GM12892 (cell line): ENCODE results near the gene NAV2.

Source experiments
- POLR2A ChIP-seq: IDR thresholded peaks from 2 replicates; pipeline ENCODE4 v1.6.1; 2011; ENCODE audit warnings: low read depth, low read length, control low read depth
- POLR2AphosphoS5 ChIP-seq: IDR thresholded peaks from 2 replicates; pipeline ENCODE4 v1.6.1; 2011; ENCODE audit warnings: low read depth, low read length, control low read depth

GRCh38 chr11:19698493-19699292 is 13.9 kb upstream of the NAV2 start:
- no peak for TF ChIP-seq POLR2A
- no peak for TF ChIP-seq POLR2AphosphoS5
